HEK293T (cell line): ENCODE results near the gene DZANK1.

Source experiments
- ARNT ChIP-seq: fragments of 450-650 bp; IDR thresholded peaks from 2 replicates; pipeline ENCODE4 v1.6.1; 2017; ENCODE audit warnings: mild to moderate bottlenecking
- BHLHE40 ChIP-seq: fragments of 450-650 bp; IDR thresholded peaks from 2 replicates; pipeline ENCODE4 v1.6.1; 2016; ENCODE audit warnings: mild to moderate bottlenecking, moderate library complexity, borderline replicate concordance
- CTBP1 ChIP-seq: fragments of 450-650 bp; IDR thresholded peaks from 2 replicates; pipeline ENCODE4 v1.6.1; 2016; ENCODE audit warnings: borderline replicate concordance
- ELF4 ChIP-seq: fragments of 450-650 bp; IDR thresholded peaks from 2 replicates; pipeline ENCODE4 v1.6.1; 2017; ENCODE audit warnings: antibody characterized with exemption
- FOXK2 ChIP-seq: fragments of 450-650 bp; IDR thresholded peaks from 2 replicates; pipeline ENCODE4 v1.6.1; 2016; ENCODE audit warnings: mild to moderate bottlenecking
- FOXM1 ChIP-seq: fragments of 450-650 bp; IDR thresholded peaks from 2 replicates; pipeline ENCODE4 v1.6.1; 2017; ENCODE audit warnings: mild to moderate bottlenecking, borderline replicate concordance
- HDGF ChIP-seq: fragments of 450-650 bp; IDR thresholded peaks from 2 replicates; pipeline ENCODE4 v1.6.1; 2017; ENCODE audit warnings: antibody characterized with exemption, borderline replicate concordance
- L3MBTL2 ChIP-seq: fragments of 450-650 bp; conservative IDR thresholded peaks from 2 replicates; pipeline ENCODE4 v1.6.1; 2016; ENCODE audit warnings: mild to moderate bottlenecking
- SP1 ChIP-seq: fragments of 450-650 bp; IDR thresholded peaks from 2 replicates; pipeline ENCODE4 v1.6.1; 2017
- SUZ12 ChIP-seq: fragments of 450-650 bp; IDR thresholded peaks from 2 replicates; pipeline ENCODE4 v1.6.1; 2016; ENCODE audit warnings: mild to moderate bottlenecking

GRCh38 chr20:18513208-18513607 is 46.4 kb upstream of the DZANK1 start:
- no peak for TF ChIP-seq L3MBTL2
- TF ChIP-seq SP1 = no peak
- TF ChIP-seq HDGF = no peak
- TF ChIP-seq FOXK2 = no peak
- TF ChIP-seq FOXM1 = no peak
- no peak for TF ChIP-seq BHLHE40
- TF ChIP-seq SUZ12 = no peak
- no peak for TF ChIP-seq ARNT
- no peak for TF ChIP-seq ELF4
- no peak for TF ChIP-seq CTBP1
